H1 (cell line): ENCODE data around the gene PTPN3. TPM values are rescaled to one million over a fixed set of nuclear protein-coding genes. Genes with fewer than 3 reads are reported as not detected.

Experiments
- CTCF ChIA-PET: fragments of 300-600 bp; sonication (Branson Sonifier 250); formaldehyde crosslinking; loops from one replicate; lab custom pipeline; 2021; ENCODE audit not compliant: partially characterized antibody; lab: Charles Lee
- POLR2A ChIA-PET: fragments of 300-600 bp; sonication (Branson Sonifier 250); formaldehyde crosslinking; loops from one replicate; lab custom pipeline; 2021; ENCODE audit warnings: inconsistent platforms; ENCODE audit not compliant: partially characterized antibody; lab: Charles Lee
- DNase-seq, 2 experiments: peaks; one replicate each; pipeline versions ENCODE4 v3.0.0 to v3.0.0-alpha.2; 2010 to 2022; ENCODE audit warnings: low spot score in 2 of 2, low read depth in 1 of 2, mixed read lengths in 1 of 2
- FAIRE-seq: peaks from 2 replicates; lab custom pipeline; 2011; peaks lifted over from hg19 to GRCh38; lab: Jason Lieb, UNC
- H2AFZ ChIP-seq: 2 replicates; pipeline ENCODE4 v1.8.1; 2012; ENCODE audit warnings: low read length, inconsistent platforms
- H2AK5ac ChIP-seq: 2 replicates; pipeline ENCODE4 v1.6.1; 2013; ENCODE audit warnings: low read depth, low read length
- H2BK120ac ChIP-seq: replicated peaks from 2 replicates; pipeline ENCODE3; 2013; ENCODE audit warnings: low read depth, low read length, inconsistent platforms
- H2BK12ac ChIP-seq: 2 replicates; pipeline ENCODE4 v1.6.1; 2013; ENCODE audit warnings: low read depth, low read length
- H2BK15ac ChIP-seq: 2 replicates; pipeline ENCODE4 v1.6.1; 2013; ENCODE audit warnings: low read length
- H2BK20ac ChIP-seq: 2 replicates; pipeline ENCODE4 v1.6.1; 2013; ENCODE audit warnings: low read length
- H2BK5ac ChIP-seq: 2 replicates; pipeline ENCODE4 v1.6.1; 2013; ENCODE audit warnings: low read depth, low read length
- H3K14ac ChIP-seq: 2 replicates; pipeline ENCODE4 v1.6.1; 2013; ENCODE audit warnings: inconsistent platforms; ENCODE audit not compliant: insufficient read length
- H3K18ac ChIP-seq: 2 replicates; pipeline ENCODE4 v1.6.1; 2013; ENCODE audit warnings: low read length; ENCODE audit errors: extremely low read depth
- H3K23ac ChIP-seq: 2 replicates; pipeline ENCODE4 v1.6.1; 2013; ENCODE audit warnings: inconsistent platforms; ENCODE audit not compliant: insufficient read length
- H3K23me2 ChIP-seq: 2 replicates; pipeline ENCODE4 v1.6.1; 2013; ENCODE audit warnings: low read depth, low read length
- H3K27ac ChIP-seq: 2 replicates; pipeline ENCODE4 v1.6.1; 2011; ENCODE audit warnings: low read depth, low read length, inconsistent platforms
- H3K27me3 ChIP-seq, 4 experiments: replicated peaks in 1 of 4; 1 replicate in 1 of 4; 2 replicates in 3 of 4; pipeline versions ENCODE4 v1.6.1 to v1.8.1; 2011 to 2013; ENCODE audit warnings: low read length in 3 of 4, mild to moderate bottlenecking in 3 of 4, inconsistent platforms in 2 of 4, mixed read lengths in 2 of 4, moderate library complexity in 1 of 4; ENCODE audit not compliant: control insufficient read depth in 3 of 4, insufficient read depth in 3 of 4; ENCODE audit errors: extremely low read depth in 1 of 4
- H3K36me3 ChIP-seq, 4 experiments: 2 replicates each; pipeline versions ENCODE4 v1.6.1 to v1.8.1; 2011 to 2013; ENCODE audit warnings: mild to moderate bottlenecking in 4 of 4, low read length in 3 of 4, moderate library complexity in 2 of 4, control low read depth in 1 of 4, inconsistent platforms in 1 of 4; ENCODE audit not compliant: insufficient read depth in 4 of 4, control insufficient read depth in 2 of 4
- H3K4ac ChIP-seq: replicated peaks from 2 replicates; pipeline ENCODE3; 2013; ENCODE audit warnings: low read length, low read depth, mixed read lengths, inconsistent platforms; ENCODE audit not compliant: insufficient read length
- H3K4me1 ChIP-seq, 4 experiments: replicated peaks in 1 of 4; 1 replicate in 1 of 4; 2 replicates in 3 of 4; pipeline versions ENCODE4 v1.6.1 to v1.8.1; 2011 to 2013; ENCODE audit warnings: low read length in 3 of 4, inconsistent platforms in 2 of 4, mixed read lengths in 1 of 4; ENCODE audit not compliant: insufficient read depth in 4 of 4, control insufficient read depth in 3 of 4
- H3K4me2 ChIP-seq, 2 experiments: 2 replicates each; pipeline versions ENCODE4 v1.6.1 to v1.8.1; 2011 to 2013; ENCODE audit warnings: low read depth in 2 of 2, low read length in 2 of 2, control low read depth in 1 of 2, inconsistent platforms in 1 of 2, mild to moderate bottlenecking in 1 of 2; ENCODE audit not compliant: insufficient read depth in 1 of 2
- H3K4me3 ChIP-seq, 4 experiments: fragments of 200-600, 300-600 bp in 1 of 4; sonication (generic), shearing (Covaris generic), sonication (Bioruptor Twin) in 1 of 4; 2 replicates each; pipeline versions ENCODE4 v1.5.1 to v1.8.1; 2011 to 2016; ENCODE audit warnings: low read length in 4 of 4, low read depth in 3 of 4, control low read depth in 2 of 4, inconsistent platforms in 2 of 4, mild to moderate bottlenecking in 2 of 4, mixed read lengths in 1 of 4, moderate library complexity in 1 of 4; ENCODE audit not compliant: insufficient read depth in 2 of 4; ENCODE audit errors: extremely low read depth in 1 of 4
- H3K56ac ChIP-seq: replicated peaks from 2 replicates; pipeline ENCODE3; 2013; ENCODE audit warnings: low read depth, mild to moderate bottlenecking, mixed read lengths, low read length, inconsistent platforms; ENCODE audit not compliant: insufficient read length
- H3K79me1 ChIP-seq: 2 replicates; pipeline ENCODE4 v1.6.1; 2013; ENCODE audit warnings: low read depth, low read length, control low read depth
- H3K79me2 ChIP-seq, 2 experiments: 2 replicates each; pipeline versions ENCODE4 v1.6.1 to v1.8.1; 2012 to 2013; ENCODE audit warnings: low read length in 2 of 2, mild to moderate bottlenecking in 2 of 2, inconsistent platforms in 1 of 2; ENCODE audit not compliant: insufficient read depth in 2 of 2, control insufficient read depth in 1 of 2
- H3K9ac ChIP-seq, 4 experiments: replicated peaks in 1 of 4; 1 replicate in 1 of 4; 2 replicates in 3 of 4; pipeline versions ENCODE4 v1.6.1 to v1.8.1; 2011 to 2013; ENCODE audit warnings: low read depth in 3 of 4, low read length in 3 of 4, control low read depth in 2 of 4, mild to moderate bottlenecking in 2 of 4, moderate library complexity in 2 of 4, inconsistent platforms in 1 of 4; ENCODE audit errors: extremely low read depth in 1 of 4
- H3K9me3 ChIP-seq, 2 experiments: 2 replicates each; pipeline versions ENCODE4 v1.6.1 to v1.8.1; 2012 to 2013; ENCODE audit warnings: mild to moderate bottlenecking in 2 of 2, moderate library complexity in 2 of 2, control low read depth in 1 of 2, inconsistent platforms in 1 of 2, low read depth in 1 of 2, low read length in 1 of 2, mixed read lengths in 1 of 2; ENCODE audit not compliant: insufficient read depth in 2 of 2
- H4K20me1 ChIP-seq, 2 experiments: replicated peaks in 1 of 2; 2 replicates each; pipeline versions ENCODE3 to v1.8.1; 2011 to 2013; ENCODE audit warnings: inconsistent platforms in 2 of 2, low read length in 2 of 2, mild to moderate bottlenecking in 1 of 2; ENCODE audit not compliant: insufficient read depth in 2 of 2, control insufficient read depth in 1 of 2
- H4K5ac ChIP-seq: 2 replicates; pipeline ENCODE4 v1.6.1; 2013; ENCODE audit warnings: low read length, low read depth, mixed read lengths, inconsistent platforms; ENCODE audit not compliant: insufficient read length
- H4K8ac ChIP-seq: 2 replicates; pipeline ENCODE4 v1.8.0; 2013; ENCODE audit warnings: mild to moderate bottlenecking, moderate library complexity, low read length, inconsistent platforms; ENCODE audit not compliant: insufficient read depth; ENCODE audit errors: extremely low read depth
- H4K91ac ChIP-seq: replicated peaks from 2 replicates; pipeline ENCODE3; 2013; ENCODE audit warnings: low read length, mixed read lengths, inconsistent platforms; ENCODE audit not compliant: insufficient read length
- POLR2A ChIP-seq, 2 experiments: IDR thresholded peaks; 1 replicate in 1 of 2; 2 replicates in 1 of 2; pipeline ENCODE4 v1.6.1; 2011; ENCODE audit warnings: low read depth in 2 of 2, low read length in 2 of 2, mild to moderate bottlenecking in 2 of 2; ENCODE audit errors: control extremely low read depth in 1 of 2
- WGBS, 2 experiments: shearing (Covaris generic) in 1 of 2; methylation state at CpG; one replicate each; pipeline versions ENCODE4 v1.1.6 to v1.1.7; 2013 to 2015; ENCODE audit warnings: low lambda C conversion rate in 2 of 2, mixed read lengths in 2 of 2, inconsistent platforms in 1 of 2, low coverage in 1 of 2, missing lambda C conversion rate in 1 of 2; ENCODE audit not compliant: insufficient replicate concordance in 2 of 2, insufficient coverage in 1 of 2, insufficient read length in 1 of 2; ENCODE audit errors: extremely low coverage in 1 of 2, missing lambda C conversion rate in 1 of 2; 5-methylcytosine and 5-hydroxymethylcytosine counted together
- polyA plus RNA-seq, 7 experiments: library from polyadenylated mRNA; depleted of rRNA in 3 of 7; stranded (reverse) in 5 of 7; unstranded in 2 of 7; fragments of >200 nt in 5 of 7; fragments of 200-250 nt in 2 of 7; gene quantifications; 1 replicate in 5 of 7; 2 replicates in 1 of 7; 4 replicates in 1 of 7; pipeline versions ENCODE4 v1.2.1 to v1.2.3, GENCODE V29; 2011 to 2013; ENCODE audit warnings: missing spikeins in 2 of 7, mixed read lengths in 2 of 7
- total RNA-seq: library from RNA; stranded (reverse); fragmentation: NEBNext Ultra II Directional; extraction: Animal tissue kit (Norgen Biotek cat#: 25700); gene quantifications from 2 replicates; pipeline ENCODE4 v1.2.1, GENCODE V29; 2021

Gene PTPN3
- total and polyA plus RNA-seq, 2 of the 8 experiments (the other 6 are each of a cell fraction or from before 2014, with no cell fraction given): 2.9 to 3.7 TPM

- peak overlapping the region; percentile 45; the same call in 1 of the 2 replicates for H4K8ac ChIP-seq
- no peaks in the 10 kb centered on the region for H3K79me2 ChIP-seq
- no peak for DNase-seq
- no peak overlapping the region for H3K14ac ChIP-seq
- POLR2A ChIA-PET: no interaction called here
- H4K20me1 ChIP-seq: no peaks in the 10 kb centered on the region
- no peak overlapping the region for H4K91ac ChIP-seq
- no peak overlapping the region for H2AK5ac ChIP-seq
- no peak overlapping the region for H3K27ac ChIP-seq
- no peak overlapping the region for H2AFZ ChIP-seq
- no peak overlapping the region for H3K4me2 ChIP-seq
- no peak for TF ChIP-seq POLR2A (IDR thresholded peaks at IDR 0.05; ENCODE audit: control extremely low read depth in 1 of 2, low read depth in 2 of 2, low read length in 2 of 2)
- TF ChIP-seq, all 59 proteins: peak for 0
- no peak overlapping the region for H3K4me3 ChIP-seq
- no peak overlapping the region for H3K18ac ChIP-seq
- CTCF ChIA-PET: interaction anchor here (1.6 kb wide), 1 partner anchor 76 kb away, joined by 3 read pairs; no protein-coding TSS in a partner anchor
- no peaks in the 10 kb centered on the region for H3K27me3 ChIP-seq
- no peaks in the 10 kb centered on the region for H3K9me3 ChIP-seq
- no peak overlapping the region for H2BK15ac ChIP-seq
- H3K23ac ChIP-seq: no peak overlapping the region
- no peaks in the 10 kb centered on the region for H3K79me1 ChIP-seq
- no peak overlapping the region for H4K5ac ChIP-seq
- 90% methylated on average over 11 of the region's 11 CpGs; no CpG with 5 or more reads in 1 of the 2 experiments for WGBS, 2 experiments
- no peak overlapping the region for H3K56ac ChIP-seq
- H3K4ac ChIP-seq: no peak overlapping the region
- no peaks in the 10 kb centered on the region for H3K23me2 ChIP-seq
- no peaks in the 10 kb centered on the region for H3K36me3 ChIP-seq
- H2BK5ac ChIP-seq: no peak overlapping the region
- H2BK120ac ChIP-seq: no peak overlapping the region
- no peak overlapping the region; a peak in 1 of 7 replicates for H3K9ac ChIP-seq
- FAIRE-seq: no peak
- no peak overlapping the region for H2BK12ac ChIP-seq
- H2BK20ac ChIP-seq: no peak overlapping the region
- no peaks in the 10 kb centered on the region for H3K4me1 ChIP-seq
These were observed 20.7 kb downstream of the PTPN3 start for GRCh38 chr9:109477258-109478050.
